ENCODE data around the gene GRK5.

The GRK5 gene

DNA sequence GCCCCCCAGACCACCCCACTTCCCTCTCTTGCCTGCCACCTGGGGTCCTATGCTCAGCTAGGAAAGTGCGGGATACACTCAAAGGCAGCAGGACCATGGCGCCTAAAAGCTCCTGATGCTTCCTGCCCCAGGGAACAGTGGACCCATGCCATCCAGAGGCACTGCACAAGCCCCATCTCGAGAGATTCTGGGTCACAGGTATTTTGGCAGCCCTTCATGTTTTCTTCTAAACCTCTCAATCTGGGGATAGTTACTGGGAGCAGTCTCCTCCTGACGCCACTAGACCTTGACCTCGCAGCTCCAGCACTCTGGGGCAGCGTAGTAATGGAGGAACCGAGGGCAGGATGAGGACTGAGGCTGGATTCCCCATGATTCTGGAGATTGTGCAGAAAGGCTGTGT is 107.1 kb downstream of the GRK5 start:
- no peak for DNase-seq
- Histone ChIP-seq H3K27ac (peak overlapping the region; percentile 98), H3K4me3 (ENCODE audit: low read depth, low read length) (no peak overlapping the region), H3K27me3 (replicated peaks) (no peaks in the 10 kb centered on the region), H3K36me3 (replicated peaks) (no peaks in the 10 kb centered on the region)
- TF ChIP-seq, protein P1, sequence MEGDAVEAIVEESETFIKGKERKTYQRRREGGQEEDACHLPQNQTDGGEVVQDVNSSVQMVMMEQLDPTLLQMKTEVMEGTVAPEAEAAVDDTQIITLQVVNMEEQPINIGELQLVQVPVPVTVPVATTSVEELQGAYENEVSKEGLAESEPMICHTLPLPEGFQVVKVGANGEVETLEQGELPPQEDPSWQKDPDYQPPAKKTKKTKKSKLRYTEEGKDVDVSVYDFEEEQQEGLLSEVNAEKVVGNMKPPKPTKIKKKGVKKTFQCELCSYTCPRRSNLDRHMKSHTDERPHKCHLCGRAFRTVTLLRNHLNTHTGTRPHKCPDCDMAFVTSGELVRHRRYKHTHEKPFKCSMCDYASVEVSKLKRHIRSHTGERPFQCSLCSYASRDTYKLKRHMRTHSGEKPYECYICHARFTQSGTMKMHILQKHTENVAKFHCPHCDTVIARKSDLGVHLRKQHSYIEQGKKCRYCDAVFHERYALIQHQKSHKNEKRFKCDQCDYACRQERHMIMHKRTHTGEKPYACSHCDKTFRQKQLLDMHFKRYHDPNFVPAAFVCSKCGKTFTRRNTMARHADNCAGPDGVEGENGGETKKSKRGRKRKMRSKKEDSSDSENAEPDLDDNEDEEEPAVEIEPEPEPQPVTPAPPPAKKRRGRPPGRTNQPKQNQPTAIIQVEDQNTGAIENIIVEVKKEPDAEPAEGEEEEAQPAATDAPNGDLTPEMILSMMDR (IDR thresholded peaks at IDR 0.05; ENCODE audit: low read depth, low read length, missing control alignments), result no peak
- in situ Hi-C loops (cut with HindIII; ENCODE audit: low pct_ligation_motif_present, low sequenced_read_pairs), result no loop called here

DNA sequence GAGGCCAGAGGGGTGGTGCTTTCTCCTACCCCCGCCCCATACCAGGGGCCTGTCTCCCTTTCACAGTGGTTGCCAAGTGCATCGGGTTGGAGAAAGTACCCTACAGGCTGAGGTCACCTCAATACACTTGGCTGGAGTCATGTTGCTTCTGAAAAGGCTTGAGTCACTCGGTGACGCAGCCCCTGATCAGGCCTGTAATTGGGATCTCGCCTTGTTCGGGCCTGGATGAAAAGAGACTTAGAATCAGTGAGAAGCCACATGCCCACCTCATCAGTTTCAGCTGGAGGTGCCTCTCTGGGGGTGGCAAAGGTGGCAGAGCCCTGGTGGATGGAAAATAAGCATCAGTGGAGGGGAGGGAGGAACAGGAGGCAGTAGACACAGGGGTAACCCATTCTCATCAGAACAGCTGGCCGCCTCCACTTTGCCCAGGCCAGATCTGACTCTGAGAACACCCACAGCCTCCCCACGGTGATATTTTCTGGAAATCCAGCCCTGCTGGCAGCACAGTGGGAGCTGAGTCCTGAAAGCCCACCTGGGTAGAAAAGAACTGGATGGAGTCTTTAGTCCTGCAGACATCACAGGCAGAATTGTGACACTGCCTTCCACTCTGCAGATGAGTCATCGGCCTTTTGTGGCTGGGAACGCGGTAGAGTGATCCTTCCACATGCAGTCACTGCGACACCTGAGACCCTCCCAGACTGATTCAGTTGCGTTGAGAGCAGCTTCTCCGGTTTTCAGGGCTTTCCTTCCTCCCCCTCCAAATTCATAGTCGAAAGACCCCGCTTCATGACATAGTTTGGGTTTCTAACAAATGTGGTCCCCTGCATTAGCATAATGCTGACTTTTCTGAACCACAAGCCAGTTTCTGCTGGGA is 108.0 kb downstream of the GRK5 start:
- Histone ChIP-seq H3K27ac (peak overlapping the region; percentile 98), H3K4me3 (ENCODE audit: low read depth, low read length) (no peak overlapping the region), H3K36me3 (replicated peaks) (no peaks in the 10 kb centered on the region), H3K27me3 (replicated peaks) (no peaks in the 10 kb centered on the region)
- DNase-seq, result peak; percentile 96
- TF ChIP-seq, protein P1 (IDR thresholded peaks at IDR 0.05; ENCODE audit: low read depth, low read length, missing control alignments), result no peak
- in situ Hi-C loops (cut with HindIII; ENCODE audit: low pct_ligation_motif_present, low sequenced_read_pairs), result no loop called here

DNA sequence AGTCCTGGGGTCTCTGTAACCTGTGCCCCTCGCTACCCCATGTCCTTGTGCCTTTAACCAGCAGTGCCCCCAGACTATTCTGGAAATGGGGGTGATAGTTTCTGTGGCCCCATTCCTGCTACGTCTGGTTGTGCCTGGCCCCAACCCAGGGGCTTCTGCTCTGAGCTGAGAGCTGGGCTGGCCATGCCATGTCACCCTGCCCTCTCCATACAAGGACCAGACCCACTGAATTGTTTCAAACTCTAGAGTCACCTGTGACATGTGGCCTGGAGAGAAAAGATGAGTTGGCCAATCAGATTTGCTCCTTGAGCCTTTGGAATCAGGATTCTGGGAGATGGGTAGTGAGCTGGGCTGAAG is 108.6 kb downstream of the GRK5 start:
- Histone ChIP-seq H3K27me3 (replicated peaks) (no peaks in the 10 kb centered on the region), H3K27ac (peak overlapping the region; percentile 98), H3K36me3 (replicated peaks) (no peaks in the 10 kb centered on the region), H3K4me3 (ENCODE audit: low read depth, low read length) (no peak overlapping the region)
- TF ChIP-seq, protein P1 (IDR thresholded peaks at IDR 0.05; ENCODE audit: low read depth, low read length, missing control alignments), result no peak
- DNase-seq, result no peak
- in situ Hi-C loops (cut with HindIII; ENCODE audit: low pct_ligation_motif_present, low sequenced_read_pairs), result no loop called here

DNA sequence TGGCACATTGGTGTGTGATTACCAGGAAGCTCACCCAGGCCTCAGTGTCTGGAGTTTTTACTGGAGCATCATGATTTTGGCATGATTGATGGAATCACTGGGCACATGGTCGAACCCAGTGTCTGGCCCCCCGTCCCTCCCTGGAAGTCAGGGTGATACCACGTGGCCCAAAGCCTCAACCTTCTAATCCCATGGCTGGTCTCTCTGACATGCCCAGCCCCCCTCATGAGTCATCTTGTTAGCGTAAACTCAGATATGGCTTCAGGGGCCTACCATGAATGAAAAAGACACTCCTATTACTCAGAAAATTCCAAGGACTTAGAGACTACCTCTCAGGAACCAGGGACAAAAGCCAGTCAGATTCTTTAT is 109.3 kb downstream of the GRK5 start:
- peak; percentile 88 for DNase-seq
- Histone ChIP-seq H3K27ac (peak overlapping the region; percentile 98), H3K27me3 (replicated peaks) (no peaks in the 10 kb centered on the region), H3K4me3 (ENCODE audit: low read depth, low read length) (no peak overlapping the region), H3K36me3 (replicated peaks) (no peaks in the 10 kb centered on the region)
- TF ChIP-seq, protein P1 (IDR thresholded peaks at IDR 0.05; ENCODE audit: low read depth, low read length, missing control alignments), result no peak
- in situ Hi-C loops (cut with HindIII; ENCODE audit: low pct_ligation_motif_present, low sequenced_read_pairs), result no loop called here

DNA sequence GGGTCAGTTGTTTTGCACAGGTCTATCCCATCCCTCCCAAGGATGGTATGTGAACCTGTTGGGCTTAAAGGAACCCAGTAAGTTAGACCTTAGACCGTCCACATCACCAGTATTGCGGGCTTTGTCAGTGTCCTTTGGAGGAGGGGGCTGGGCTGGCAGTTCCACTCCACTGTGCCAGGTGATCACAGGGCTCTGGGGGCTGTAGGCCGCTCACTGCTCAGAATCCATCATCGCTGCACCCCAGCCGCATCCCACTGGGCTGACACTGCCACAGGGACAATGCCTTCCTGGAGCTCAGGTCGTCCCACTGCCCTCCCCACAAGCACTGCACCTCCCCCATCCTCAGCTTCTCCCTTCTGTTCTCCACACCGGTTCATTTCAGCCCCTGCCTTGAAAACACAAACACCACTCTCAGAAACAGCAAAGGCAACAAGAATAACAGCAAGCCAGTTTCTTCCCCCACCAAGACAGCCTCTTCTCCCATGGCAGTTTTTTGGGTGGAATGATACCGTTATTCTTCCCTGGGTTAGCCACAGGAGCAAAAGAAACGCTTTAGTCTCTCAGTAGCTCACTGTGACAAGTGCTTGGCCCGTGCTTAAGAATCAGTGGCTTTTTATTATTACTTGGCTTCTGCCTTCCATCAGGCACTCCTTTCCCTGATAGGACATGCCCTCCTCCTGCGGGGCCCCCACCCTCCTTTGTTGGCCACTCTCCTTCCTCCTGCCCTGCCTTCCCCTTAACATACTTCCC is 111.2 kb downstream of the GRK5 start:
- TF ChIP-seq, protein P1 (IDR thresholded peaks at IDR 0.05; ENCODE audit: low read depth, low read length, missing control alignments), result no peak
- Histone ChIP-seq H3K27me3 (replicated peaks) (no peaks in the 10 kb centered on the region), H3K27ac (no peak overlapping the region), H3K36me3 (replicated peaks) (no peaks in the 10 kb centered on the region), H3K4me3 (ENCODE audit: low read depth, low read length) (no peak overlapping the region)
- no peak for DNase-seq
- in situ Hi-C loops (cut with HindIII; ENCODE audit: low pct_ligation_motif_present, low sequenced_read_pairs), result no loop called here

All from brain microvascular endothelial cell (primary cell).